Stomach (tissue), 4 donors: ENCODE results near the gene CD44.

Experiments used
- CTCF ChIP-seq, 7 experiments: fragments of 450-650 bp in 4 of 7; fragments of 200-600 bp in 3 of 7; sonication (generic) in 3 of 7; IDR thresholded peaks; one replicate each; pipeline ENCODE4 v1.5.1; 2016 to 2019; ENCODE audit warnings: antibody characterized with exemption in 7 of 7, control low read depth in 2 of 7, mild to moderate bottlenecking in 1 of 7
- EP300 ChIP-seq: sonication (generic); formaldehyde crosslinking; IDR thresholded peaks from one replicate; pipeline ENCODE4 v1.6.1; 2017; ENCODE audit warnings: antibody characterized with exemption
- POLR2A ChIP-seq, 4 donors: fragments of 450-650 bp; IDR thresholded peaks; one replicate each; pipeline ENCODE4 v1.6.1; 2016; ENCODE audit warnings: antibody characterized with exemption in 4 of 4, control low read depth in 2 of 4, mild to moderate bottlenecking in 1 of 4, moderate library complexity in 1 of 4
- POLR2AphosphoS5 ChIP-seq, 3 donors: sonication (generic); formaldehyde crosslinking; IDR thresholded peaks; one replicate each; pipeline ENCODE4 v1.6.1; 2016; ENCODE audit warnings: antibody characterized with exemption in 3 of 3

- TF ChIP-seq CTCF (IDR thresholded peaks at IDR 0.05) (peak in 4 of 7 experiments; percentile 54 to 74 (median 62)), POLR2AphosphoS5 (IDR thresholded peaks at IDR 0.05) (no peak), EP300 (no peak), POLR2A (IDR thresholded peaks at IDR 0.05) (no peak)
These were observed 99.1 kb downstream of the CD44 start for GRCh38 chr11:35237860-35238715.
